SH-SY5Y (cell line): ENCODE measurements around the gene TMEM167A.

Experiments
- GATA2 ChIP-seq: IDR thresholded peaks from 2 replicates; pipeline ENCODE4 v1.6.1; 2011; ENCODE audit warnings: mild to moderate bottlenecking, low read depth, low read length
- GATA3 ChIP-seq: IDR thresholded peaks from 2 replicates; pipeline ENCODE4 v1.6.1; 2011; ENCODE audit warnings: low read depth, mild to moderate bottlenecking, low read length, moderate library complexity

DNA sequence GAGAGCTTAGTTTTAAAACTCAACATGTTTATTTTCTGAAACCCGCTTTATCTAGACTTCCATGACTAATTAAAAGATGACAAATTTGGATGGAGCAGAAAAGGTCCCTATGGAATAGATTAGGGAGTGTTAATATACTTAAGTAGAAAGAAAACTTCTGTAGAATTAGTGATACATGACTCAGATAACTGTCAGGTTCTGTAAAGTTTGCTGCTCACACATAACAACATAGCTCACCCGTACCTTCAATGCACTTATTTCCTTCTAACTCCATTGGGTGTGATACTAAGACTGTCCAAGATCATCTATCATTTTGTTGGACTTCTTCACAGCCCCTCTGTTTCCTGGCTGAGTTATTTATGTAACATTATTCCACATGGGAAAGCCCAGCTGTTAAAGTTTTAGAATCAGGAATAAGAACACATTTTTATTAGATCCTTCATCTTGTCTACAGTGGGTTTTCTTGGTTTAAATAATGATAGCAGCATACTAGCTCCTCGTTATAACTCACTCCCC lies 27.8 kb downstream of the TMEM167A start:
- TF ChIP-seq GATA2 (no peak), GATA3 (no peak)
